ENCODE data around the gene SLC29A3.

SLC29A3 gene

GRCh38 chr10:71374481-71375233, 55.6 kb downstream of the SLC29A3 start:
- TF ChIP-seq ELF4 (IDR thresholded peaks at IDR 0.05): no peak
- TF ChIP-seq ZNF384 (IDR thresholded peaks at IDR 0.05): no peak
- DNase-seq (ENCODE audit: extremely low spot score): no peak
- ChIA-PET POLR2A (no interaction called here), CTCF (no interaction called here)

GRCh38 chr10:71375952-71376351, 56.9 kb downstream of the SLC29A3 start:
- no peak for DNase-seq (ENCODE audit: extremely low spot score)
- no peak for TF ChIP-seq ARNT (IDR thresholded peaks at IDR 0.05)
- no peak for TF ChIP-seq FOXM1 (IDR thresholded peaks at IDR 0.05; ENCODE audit: borderline replicate concordance)
- no peak for TF ChIP-seq TARDBP (IDR thresholded peaks at IDR 0.05)
- no peak for TF ChIP-seq LEF1 (IDR thresholded peaks at IDR 0.05; ENCODE audit: borderline replicate concordance)
- TF ChIP-seq PKNOX1 (IDR thresholded peaks at IDR 0.05): no peak
- no peak for TF ChIP-seq SP1 (IDR thresholded peaks at IDR 0.05)
- TF ChIP-seq BHLHE40 (IDR thresholded peaks at IDR 0.05; ENCODE audit: borderline replicate concordance): no peak
- no peak for TF ChIP-seq ELF4 (IDR thresholded peaks at IDR 0.05)
- no peak for TF ChIP-seq SUZ12 (IDR thresholded peaks at IDR 0.05)
- no peak for TF ChIP-seq FOXA1 (IDR thresholded peaks at IDR 0.05)
- TF ChIP-seq FOXK2 (IDR thresholded peaks at IDR 0.05): no peak
- no peak for TF ChIP-seq ZNF384 (IDR thresholded peaks at IDR 0.05)
- ChIA-PET CTCF (interaction anchor here (0.8 kb wide), 1 partner anchor 157 kb away, joined by 3 read pairs; no protein-coding TSS in a partner anchor), POLR2A (interaction anchor here (2.0 kb wide), 1 partner anchor 12 kb away, joined by 10 read pairs; no protein-coding TSS in a partner anchor)

GRCh38 chr10:71378336-71379117, 59.5 kb downstream of the SLC29A3 start:
- ChIA-PET POLR2A (interaction anchor here (1.0 to 1.6 kb wide), 2 partner anchors 10 to 12 kb away, joined by 3 to 5 read pairs; no protein-coding TSS in a partner anchor), CTCF (interaction anchor here (0.6 to 1.2 kb wide), 3 partner anchors 95 to 192 kb away, joined by 3 read pairs; no protein-coding TSS in a partner anchor)
- TF ChIP-seq PKNOX1 (IDR thresholded peaks at IDR 0.05): no peak
- no peak for TF ChIP-seq TARDBP (IDR thresholded peaks at IDR 0.05)
- no peak for DNase-seq (ENCODE audit: extremely low spot score)

- POLR2A ChIA-PET: no interaction called here
- TF ChIP-seq ARNT (IDR thresholded peaks at IDR 0.05): no peak
- TF ChIP-seq ELF4 (IDR thresholded peaks at IDR 0.05): no peak
- no peak for TF ChIP-seq FOXA1 (IDR thresholded peaks at IDR 0.05)
- TF ChIP-seq SUZ12 (IDR thresholded peaks at IDR 0.05): no peak
- TF ChIP-seq FOXM1 (IDR thresholded peaks at IDR 0.05; ENCODE audit: borderline replicate concordance): no peak
- no peak for TF ChIP-seq BHLHE40 (IDR thresholded peaks at IDR 0.05; ENCODE audit: borderline replicate concordance)
- TF ChIP-seq LEF1 (IDR thresholded peaks at IDR 0.05; ENCODE audit: borderline replicate concordance): no peak
- TF ChIP-seq TARDBP (IDR thresholded peaks at IDR 0.05): no peak
- TF ChIP-seq ZNF384 (IDR thresholded peaks at IDR 0.05): no peak
- TF ChIP-seq CTBP1 (IDR thresholded peaks at IDR 0.05; ENCODE audit: borderline replicate concordance): no peak
- TF ChIP-seq NFRKB (IDR thresholded peaks at IDR 0.05): no peak
- CTCF ChIA-PET: interaction anchor here (1.2 kb wide), 2 partner anchors 94 to 191 kb away, joined by 3 read pairs; no protein-coding TSS in a partner anchor
- DNase-seq (ENCODE audit: extremely low spot score): no peak
Observed at GRCh38 chr10:71379118-71379766, 60.2 kb downstream of the SLC29A3 start.

- CTCF ChIA-PET: interaction anchor here (0.6 kb wide), 1 partner anchor 1039 kb away, joined by 3 read pairs; no protein-coding TSS in a partner anchor
- TF ChIP-seq SP1 (IDR thresholded peaks at IDR 0.05) (no peak), NFRKB (IDR thresholded peaks at IDR 0.05) (no peak), ARNT (IDR thresholded peaks at IDR 0.05) (no peak), PKNOX1 (IDR thresholded peaks at IDR 0.05) (no peak), FOXA1 (IDR thresholded peaks at IDR 0.05) (no peak), TARDBP (IDR thresholded peaks at IDR 0.05) (no peak), BHLHE40 (IDR thresholded peaks at IDR 0.05; ENCODE audit: borderline replicate concordance) (no peak), L3MBTL2 (conservative IDR thresholded peaks at IDR 0.05) (no peak), ZNF384 (IDR thresholded peaks at IDR 0.05) (no peak), SUZ12 (IDR thresholded peaks at IDR 0.05) (no peak), FOXK2 (IDR thresholded peaks at IDR 0.05) (no peak), ELF4 (IDR thresholded peaks at IDR 0.05) (no peak), HDGF (IDR thresholded peaks at IDR 0.05; ENCODE audit: borderline replicate concordance) (no peak), FOXM1 (IDR thresholded peaks at IDR 0.05; ENCODE audit: borderline replicate concordance) (no peak), LEF1 (IDR thresholded peaks at IDR 0.05; ENCODE audit: borderline replicate concordance) (no peak), CTBP1 (IDR thresholded peaks at IDR 0.05; ENCODE audit: borderline replicate concordance) (no peak)
- no peak for DNase-seq (ENCODE audit: extremely low spot score)
- POLR2A ChIA-PET: no interaction called here
Observed at GRCh38 chr10:71380841-71381240, 61.8 kb downstream of the SLC29A3 start.

Data from HEK293T (cell line).